HCT116 (cell line): ENCODE data around the gene CIRBP. TPM values are rescaled to one million over a fixed set of nuclear protein-coding genes. Genes with fewer than 3 reads are reported as not detected.
A peak's percentile ranks its signal among the peaks of the same experiment; 100 is the strongest.

Experiments
- ATAC-seq: fragments of 200-7000 bp; cut with Tn5 transposase; 2 replicates; pipeline ENCODE4 v1.9.1; 2020; ENCODE audit warnings: mild to moderate bottlenecking, moderate library complexity
- BruUV-seq: library from RNA; stranded (reverse); fragments of 400-500 nt; replicated peaks from 2 replicates; lab custom pipeline; 2021; lab: Mats Ljungman, UMichigan
- CTCF ChIA-PET: fragments of 300-600 bp; sonication (Branson Sonifier 250); formaldehyde crosslinking; loops from one replicate; lab custom pipeline; 2021; ENCODE audit warnings: antibody characterized with exemption; lab: Charles Lee
- POLR2A ChIA-PET: fragments of 300-600, 350-600 bp; sonication (Branson Sonifier 250); formaldehyde crosslinking; loops from one replicate; lab custom pipeline; 2021; ENCODE audit warnings: antibody characterized with exemption; lab: Charles Lee
- RAD21 ChIA-PET, 2 experiments: fragments of 300-600 bp; sonication (Branson Sonifier 250); formaldehyde crosslinking; loops; one replicate each; lab custom pipeline; 2023; ENCODE audit warnings: low total read pairs in 2 of 2; ENCODE audit not compliant: uncharacterized antibody in 2 of 2, unreplicated experiment in 2 of 2, low non-redundant PET in 1 of 2; lab: Charles Lee
- DNase-seq: peaks from one replicate; pipeline ENCODE4 v3.0.0-alpha.2; 2010; ENCODE audit warnings: low read depth, low spot score
- H2AFZ ChIP-seq: fragments of 200-600 bp; shearing (Covaris generic), sonication (generic); 2 replicates; pipeline ENCODE4 v1.6.1; 2017; ENCODE audit warnings: low read depth, mixed run types, mixed read lengths, antibody characterized with exemption, low read length; ENCODE audit not compliant: poor library complexity, severe bottlenecking
- H3K27ac ChIP-seq: 2 replicates; pipeline ENCODE4 v1.5.1; 2012; ENCODE audit warnings: low read depth, low read length
- H3K27me3 ChIP-seq: fragments of 200-600 bp; sonication (generic); 2 replicates; pipeline ENCODE4 v1.6.1; 2016; ENCODE audit warnings: mixed run types, low read length, mixed read lengths; ENCODE audit not compliant: insufficient read depth
- H3K36me3 ChIP-seq, 2 experiments: fragments of 200-500 bp in 1 of 2; fragments of 200-600 bp in 1 of 2; sonication (Bioruptor generic) in 1 of 2; sonication (generic) in 1 of 2; 2 replicates each; pipeline versions ENCODE4 v1.5.1 to v1.6.1; 2014 to 2016; ENCODE audit warnings: low read length in 2 of 2, inconsistent platforms in 1 of 2, mixed read lengths in 1 of 2, mixed run types in 1 of 2; ENCODE audit not compliant: insufficient read depth in 2 of 2, control insufficient read depth in 1 of 2
- H3K4me1 ChIP-seq, 2 experiments: fragments of 200-600 bp in 1 of 2; sonication (generic) in 1 of 2; 2 replicates each; pipeline versions ENCODE4 v1.5.1 to v1.6.1; 2012 to 2017; ENCODE audit warnings: low read length in 2 of 2, inconsistent platforms in 1 of 2, mild to moderate bottlenecking in 1 of 2, mixed read lengths in 1 of 2, mixed run types in 1 of 2, moderate library complexity in 1 of 2; ENCODE audit not compliant: insufficient read depth in 2 of 2, control insufficient read depth in 1 of 2
- H3K4me2 ChIP-seq: fragments of 200-600 bp; sonication (generic); 2 replicates; pipeline ENCODE4 v1.6.1; 2017; ENCODE audit warnings: mixed run types, low read length, mixed read lengths
- H3K4me3 ChIP-seq, 2 experiments: fragments of 200-600 bp in 1 of 2; sonication (generic) in 1 of 2; replicated peaks in 1 of 2; 2 replicates each; pipeline ENCODE4 v1.5.1; 2011 to 2016; ENCODE audit warnings: low read length in 2 of 2, control low read depth in 1 of 2, low read depth in 1 of 2, mild to moderate bottlenecking in 1 of 2, mixed read lengths in 1 of 2, mixed run types in 1 of 2
- H3K79me2 ChIP-seq: fragments of 200-600 bp; sonication (generic); 2 replicates; pipeline ENCODE4 v1.6.1; 2017; ENCODE audit warnings: mild to moderate bottlenecking, mixed run types, low read length, moderate library complexity, mixed read lengths; ENCODE audit not compliant: insufficient read depth
- H3K9ac ChIP-seq: fragments of 200-600 bp; sonication (generic); 2 replicates; pipeline ENCODE4 v1.6.1; 2016; ENCODE audit warnings: low read length, mixed read lengths
- H3K9me2 ChIP-seq: fragments of 200-600 bp; sonication (generic), shearing (Covaris generic); 2 replicates; pipeline ENCODE4 v1.6.1; 2017; ENCODE audit warnings: mixed run types, mild to moderate bottlenecking, moderate library complexity; ENCODE audit not compliant: insufficient read depth
- H3K9me3 ChIP-seq, 2 experiments: fragments of 200-500 bp in 1 of 2; fragments of 200-600 bp in 1 of 2; sonication (Bioruptor generic) in 1 of 2; sonication (generic) in 1 of 2; 2 replicates each; pipeline ENCODE4 v1.6.1; 2014 to 2017; ENCODE audit warnings: low read length in 2 of 2, mixed read lengths in 2 of 2, inconsistent platforms in 1 of 2, low read depth in 1 of 2, mild to moderate bottlenecking in 1 of 2, mixed run types in 1 of 2, moderate library complexity in 1 of 2; ENCODE audit not compliant: control insufficient read depth in 1 of 2, insufficient read depth in 1 of 2
- H4K20me1 ChIP-seq: fragments of 200-600 bp; sonication (generic), shearing (Covaris generic); 2 replicates; pipeline ENCODE4 v1.6.1; 2017; ENCODE audit warnings: mixed run types, mild to moderate bottlenecking, moderate library complexity; ENCODE audit not compliant: insufficient read depth
- ATF3 ChIP-seq: IDR thresholded peaks from 2 replicates; pipeline ENCODE4 v1.6.1; 2012
- CBX3 ChIP-seq: IDR thresholded peaks from 2 replicates; pipeline ENCODE4 v1.6.1; 2012; ENCODE audit warnings: low read depth
- CEBPB ChIP-seq: IDR thresholded peaks from 2 replicates; pipeline ENCODE4 v1.6.1; 2012; ENCODE audit warnings: low read depth
- CTCF ChIP-seq, 3 experiments: fragments of 200-600 bp in 1 of 3; sonication (generic) in 1 of 3; IDR thresholded peaks in 2 of 3; conservative IDR thresholded peaks in 1 of 3; 2 replicates each; pipeline ENCODE4 v1.5.1; 2012 to 2017; ENCODE audit warnings: low read depth in 2 of 3, low read length in 2 of 3, antibody characterized with exemption in 1 of 3, borderline replicate concordance in 1 of 3, control low read depth in 1 of 3, mild to moderate bottlenecking in 1 of 3, mixed read lengths in 1 of 3, mixed run types in 1 of 3, moderate library complexity in 1 of 3; ENCODE audit not compliant: insufficient read depth in 1 of 3
- EGR1 ChIP-seq: IDR thresholded peaks from 2 replicates; pipeline ENCODE4 v1.6.1; 2012; ENCODE audit warnings: low read depth
- ELF1 ChIP-seq: IDR thresholded peaks from 2 replicates; pipeline ENCODE4 v1.6.1; 2012; ENCODE audit warnings: low read depth, borderline replicate concordance
- EZH2 ChIP-seq: fragments of 200-600 bp; sonication (generic); IDR thresholded peaks from 2 replicates; pipeline ENCODE4 v1.6.1; 2017; ENCODE audit warnings: antibody characterized with exemption, mixed run types
- FOSL1 ChIP-seq: IDR thresholded peaks from 2 replicates; pipeline ENCODE4 v1.6.1; 2012; ENCODE audit warnings: low read depth
- JUND ChIP-seq: IDR thresholded peaks from 2 replicates; pipeline ENCODE4 v1.6.1; 2012
- POLR2A ChIP-seq: IDR thresholded peaks from 2 replicates; pipeline ENCODE4 v1.7.0; 2011; ENCODE audit warnings: borderline replicate concordance; ENCODE audit not compliant: insufficient read depth, insufficient read length; ENCODE audit errors: extremely low read depth
- REST ChIP-seq: IDR thresholded peaks from 2 replicates; pipeline ENCODE4 v1.6.1; 2012; ENCODE audit warnings: low read depth
- SP1 ChIP-seq: IDR thresholded peaks from 2 replicates; pipeline ENCODE4 v1.6.1; 2012; ENCODE audit warnings: low read depth
- SRF ChIP-seq: IDR thresholded peaks from 2 replicates; pipeline ENCODE4 v1.6.1; 2012; ENCODE audit warnings: low read depth
- TCF7L2 ChIP-seq: IDR thresholded peaks from 2 replicates; pipeline ENCODE4 v1.7.0; 2011; ENCODE audit warnings: borderline replicate concordance, inconsistent platforms; ENCODE audit not compliant: insufficient read depth, insufficient read length; ENCODE audit errors: extremely low read depth
- YY1 ChIP-seq: IDR thresholded peaks from 2 replicates; pipeline ENCODE4 v1.6.1; 2011; ENCODE audit warnings: low read length, low read depth, moderate library complexity, mild to moderate bottlenecking; ENCODE audit not compliant: insufficient replicate concordance; ENCODE audit errors: extremely low read depth
- ZBTB33 ChIP-seq: IDR thresholded peaks from 2 replicates; pipeline ENCODE4 v1.6.1; 2011; ENCODE audit warnings: mild to moderate bottlenecking, low read length, moderate library complexity; ENCODE audit not compliant: insufficient replicate concordance; ENCODE audit errors: extremely low read depth
- ZFX ChIP-seq: fragments of 450-650 bp; IDR thresholded peaks from 2 replicates; pipeline ENCODE4 v1.6.1; 2017
- ZNF274 ChIP-seq: fragments of 200-500 bp; sonication (Bioruptor generic); IDR thresholded peaks from 2 replicates; pipeline ENCODE4 v1.6.1; 2014; ENCODE audit warnings: mild to moderate bottlenecking, low read depth, low read length, inconsistent platforms
- intact Hi-C: fragments of 100-400 bp; cut with micrococcal nuclease; formaldehyde crosslinking; loops from 2 replicates; pipeline ENCODE4 v1.10.0; 2022
- total RNA-seq: library from RNA; stranded (reverse); gene quantifications from one replicate; pipeline ENCODE4 v1.2.1, GENCODE V29; 2021; ENCODE audit not compliant: unreplicated experiment

CIRBP gene
- total RNA-seq, 1 experiment from 2014 or later, result 276 TPM

GRCh38 chr19:1271528-1272422, 2.6 kb downstream of the CIRBP start:
- TF ChIP-seq ZBTB33, result no peak
- no peak for TF ChIP-seq CBX3
- no peak for TF ChIP-seq SRF
- TF ChIP-seq JUND, result no peak
- no peak for TF ChIP-seq EGR1
- TF ChIP-seq POLR2A, result no peak
- TF ChIP-seq CTCF (IDR thresholded peaks at IDR 0.05 in 2 of 3, conservative IDR thresholded peaks at IDR 0.05 in 1 of 3; ENCODE audit: borderline replicate concordance in 1 of 3, insufficient read depth in 1 of 3, low read depth in 2 of 3, low read length in 2 of 3), result no peak
- TF ChIP-seq ELF1, result no peak
- no peak for TF ChIP-seq YY1
- no peak for TF ChIP-seq TCF7L2
- no peak for TF ChIP-seq ZNF274
- no peak for TF ChIP-seq FOSL1
- TF ChIP-seq SP1, result no peak
- TF ChIP-seq ATF3, result no peak
- no peak for TF ChIP-seq CEBPB
- TF ChIP-seq ZFX, result no peak
- no peak for TF ChIP-seq REST
- TF ChIP-seq EZH2, result no peak
- RAD21 ChIA-PET, result no interaction called here
- intact Hi-C loops, result loop anchor here (10.0 kb wide), 1 partner anchor 133 kb away; the partner anchor contains the start of genes DAZAP1 and GAMT
- peak overlapping the region; percentile 98; the same call in 1 of the 2 replicates for H3K9ac ChIP-seq
- CTCF ChIA-PET, result interaction anchor here (2.7 kb wide), 1 partner anchor 28 kb away, joined by 31 read pairs; no protein-coding TSS in a partner anchor
- H3K4me2 ChIP-seq, result peak overlapping the region; percentile 100; the same call in 1 of the 2 replicates
- H3K9me2 ChIP-seq, result no peaks in the 10 kb centered on the region
- DNase-seq, result no peak
- peaks cover 38 to 75% of the 10 kb centered on the region in 2 experiments for H3K4me1 ChIP-seq
- POLR2A ChIA-PET, result interaction anchor here (1.6 kb wide), 1 partner anchor 27 kb away, joined by 4 read pairs; no protein-coding TSS in a partner anchor
- peaks cover 27 to 33% of the 10 kb centered on the region in 2 experiments; a peak in 3 of 4 replicates for H3K36me3 ChIP-seq
- H4K20me1 ChIP-seq, result no peaks in the 10 kb centered on the region
- H3K4me3 ChIP-seq, result no peak overlapping the region
- H3K9me3 ChIP-seq, result no peaks in the 10 kb centered on the region
- H3K27me3 ChIP-seq, result no peaks in the 10 kb centered on the region
- no peak overlapping the region for H2AFZ ChIP-seq
- no TSS peak for BruUV-seq
- ATAC-seq, result no peak
- H3K79me2 ChIP-seq, result peaks cover 65% of the 10 kb centered on the region
- H3K27ac ChIP-seq, result peak overlapping the region; percentile 100
